ENCODE measurements around the gene MTHFD1L. TPM values are rescaled to one million over a fixed set of nuclear protein-coding genes. Genes with fewer than 3 reads are reported as not detected.
"Not testable (repeated sequence)": the region's sequence is repeated elsewhere in the genome, so short reads cannot be mapped to it uniquely, and the experiment has no call there.

The MTHFD1L gene
- total RNA-seq, 4 donors from 2014 or later, result 4.7 to 45.9 (median 24.0) TPM

- TF ChIP-seq CTCF (IDR thresholded peaks at IDR 0.05), result no peak
- DNase-seq (ENCODE audit: low spot score) (no peak), ATAC-seq (ENCODE audit: low FRiP score) (no peak)
These were observed 173.1 kb downstream of the MTHFD1L start for GRCh38 chr6:151038616-151039015.

GRCh38 chr6:151040888-151041521 is 175.5 kb downstream of the MTHFD1L start:
- DNase-seq (ENCODE audit: low spot score) (peak; percentile 47), ATAC-seq (ENCODE audit: low FRiP score) (peak; percentile 91)

- ATAC-seq (ENCODE audit: low FRiP score), result no peak
- TF ChIP-seq CTCF (IDR thresholded peaks at IDR 0.05), result no peak
- DNase-seq (ENCODE audit: low spot score), result no peak
These were observed 176.2 kb downstream of the MTHFD1L start for GRCh38 chr6:151041686-151042085.

- not testable (repeated sequence) for ATAC-seq (ENCODE audit: low FRiP score)
These were observed 177.4 kb downstream of the MTHFD1L start for GRCh38 chr6:151042911-151043330.

DNA sequence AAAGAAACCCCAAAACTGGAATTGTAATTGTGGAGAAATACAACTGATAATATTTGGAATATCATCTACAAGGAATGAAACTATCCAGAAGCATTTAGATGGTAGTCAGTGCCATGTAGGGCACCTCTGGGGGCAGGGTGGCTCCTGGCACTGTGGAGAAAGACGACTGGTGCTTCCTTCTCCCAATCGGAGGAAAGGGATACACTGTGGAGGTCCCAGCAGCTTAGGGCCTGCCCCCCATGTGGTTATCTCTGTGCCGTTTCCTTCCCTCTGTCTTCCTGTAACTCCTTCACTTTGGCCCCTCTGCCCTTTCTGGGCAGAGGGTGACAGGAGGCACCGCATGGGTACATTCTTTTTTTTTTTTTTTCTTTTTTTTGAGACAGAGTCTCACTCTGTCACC is 178.4 kb downstream of the MTHFD1L start:
- ATAC-seq (ENCODE audit: low FRiP score) (no peak), DNase-seq (ENCODE audit: low spot score) (no peak)
- no peak for TF ChIP-seq CTCF (IDR thresholded peaks at IDR 0.05)

More at GRCh38 chr6:151042911-151043330, 177.4 kb downstream of the MTHFD1L start:
- DNase-seq (ENCODE audit: low spot score), result not testable (repeated sequence)

GRCh38 chr6:151044465-151045441 is 179.3 kb downstream of the MTHFD1L start:
- DNase-seq (ENCODE audit: low spot score) (peak; percentile 48), ATAC-seq (ENCODE audit: low FRiP score) (no peak)
- TF ChIP-seq CTCF (IDR thresholded peaks at IDR 0.05), result no peak

DNA sequence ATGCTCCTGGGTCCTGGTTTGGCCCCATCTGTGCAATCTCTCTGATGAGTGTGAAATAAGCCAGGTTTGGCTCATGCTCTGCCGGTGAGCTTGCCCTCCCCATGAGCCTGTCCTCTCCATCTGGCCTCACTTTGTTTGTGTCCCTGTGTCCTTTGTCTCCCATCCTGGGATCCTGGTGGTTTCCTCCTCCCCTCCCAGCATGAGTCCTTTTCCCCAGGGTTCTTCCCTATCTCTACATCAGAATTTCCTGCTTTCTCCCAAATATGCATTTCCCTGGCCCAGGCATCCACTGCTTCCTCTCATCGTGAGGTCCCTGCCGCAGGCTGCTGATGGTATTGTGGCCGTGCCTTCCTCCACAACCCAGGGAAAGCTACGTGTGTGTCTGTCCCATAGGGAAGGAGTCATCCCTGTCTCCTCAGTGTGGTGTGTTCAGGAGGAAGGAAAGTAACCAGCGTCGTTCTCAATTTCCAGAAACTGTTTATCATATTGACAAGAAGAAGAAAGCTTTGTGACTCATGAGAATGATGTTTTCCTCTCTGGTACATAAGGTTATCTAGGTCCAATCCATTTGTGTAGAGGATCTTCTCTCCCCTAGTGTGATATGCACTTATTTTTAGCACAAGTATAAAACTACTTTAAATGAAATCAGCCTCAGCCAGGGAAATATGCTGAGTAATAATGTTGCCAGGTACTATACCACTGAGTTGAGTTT is 180.2 kb downstream of the MTHFD1L start:
- DNase-seq (ENCODE audit: low spot score); ATAC-seq (ENCODE audit: low FRiP score): not testable (repeated sequence)

- ATAC-seq (ENCODE audit: low FRiP score) (no peak), DNase-seq (ENCODE audit: low spot score) (no peak)
- TF ChIP-seq CTCF (IDR thresholded peaks at IDR 0.05), result no peak
These were observed 185.7 kb downstream of the MTHFD1L start for GRCh38 chr6:151051164-151051563.
